Measurements from ENCODE around the gene ARHGAP24.
"Not testable (repeated sequence)": the region's sequence is repeated elsewhere in the genome, so short reads cannot be mapped to it uniquely, and the experiment has no call there.

Gene ARHGAP24

GRCh38 chr4:86019362-86019761 is 544.4 kb downstream of the ARHGAP24 start:
- no peak for DNase-seq (ENCODE audit: low spot score)

GRCh38 chr4:86019906-86020305 is 545.0 kb downstream of the ARHGAP24 start:
- no peak for DNase-seq (ENCODE audit: low spot score)

- not testable (repeated sequence) for DNase-seq (ENCODE audit: low spot score)
These were observed 546.7 kb downstream of the ARHGAP24 start for GRCh38 chr4:86021671-86022070.

GRCh38 chr4:86026720-86027119 is 551.8 kb downstream of the ARHGAP24 start:
- DNase-seq (ENCODE audit: low spot score), result no peak

GRCh38 chr4:86031927-86032326 is 557.0 kb downstream of the ARHGAP24 start:
- no peak for DNase-seq (ENCODE audit: low spot score)

- no peak for DNase-seq (ENCODE audit: low spot score)
These were observed 557.6 kb downstream of the ARHGAP24 start for GRCh38 chr4:86032476-86033022.

- DNase-seq (ENCODE audit: low spot score), result no peak
These were observed 558.2 kb downstream of the ARHGAP24 start for GRCh38 chr4:86033171-86033570.

- DNase-seq (ENCODE audit: low spot score), result no peak
These were observed 559.7 kb downstream of the ARHGAP24 start for GRCh38 chr4:86034616-86035015.

- no peak for DNase-seq (ENCODE audit: low spot score)
These were observed 560.7 kb downstream of the ARHGAP24 start for GRCh38 chr4:86035688-86036087.

- DNase-seq (ENCODE audit: low spot score), result no peak
These were observed 561.8 kb downstream of the ARHGAP24 start for GRCh38 chr4:86036736-86037135.

GRCh38 chr4:86038037-86038436 is 563.1 kb downstream of the ARHGAP24 start:
- no peak for DNase-seq (ENCODE audit: low spot score)

- DNase-seq (ENCODE audit: low spot score), result peak; percentile 12
These were observed 569.0 kb downstream of the ARHGAP24 start for GRCh38 chr4:86043755-86044592.

GRCh38 chr4:86044593-86044985 is 569.6 kb downstream of the ARHGAP24 start:
- no peak for DNase-seq (ENCODE audit: low spot score)

GRCh38 chr4:86048426-86048825 is 573.5 kb downstream of the ARHGAP24 start:
- DNase-seq (ENCODE audit: low spot score), result no peak

- no peak for DNase-seq (ENCODE audit: low spot score)
These were observed 575.5 kb downstream of the ARHGAP24 start for GRCh38 chr4:86050496-86050895.
